Karpas-422 (cell line): ENCODE data around the gene PTCD3. TPM values are rescaled to one million over a fixed set of nuclear protein-coding genes. Genes with fewer than 3 reads are reported as not detected.

Experiments used
- DNase-seq: peaks from one replicate; pipeline ENCODE4 v3.0.0-alpha.2; 2015
- H2AFZ ChIP-seq: fragments of 200-600 bp; sonication (generic); 2 replicates; pipeline ENCODE4 v1.6.1; 2014; ENCODE audit warnings: antibody characterized with exemption, low read length, mixed read lengths
- H3K27ac ChIP-seq: fragments of 200-600 bp; sonication (generic); 2 replicates; pipeline ENCODE4 v1.5.1; 2014; ENCODE audit warnings: mild to moderate bottlenecking, low read length, moderate library complexity
- H3K27me3 ChIP-seq: fragments of 200-600 bp; sonication (generic); 2 replicates; pipeline ENCODE4 v1.6.1; 2014; ENCODE audit warnings: low read length, mixed read lengths
- H3K36me3 ChIP-seq: fragments of 200-600 bp; sonication (generic); 2 replicates; pipeline ENCODE4 v1.6.1; 2014; ENCODE audit warnings: low read length, mixed read lengths; ENCODE audit not compliant: insufficient read depth
- H3K4me1 ChIP-seq: fragments of 200-600 bp; sonication (generic); 2 replicates; pipeline ENCODE4 v1.6.1; 2014; ENCODE audit warnings: mild to moderate bottlenecking, low read length, mixed read lengths
- H3K4me2 ChIP-seq: fragments of 200-600 bp; sonication (generic); 2 replicates; pipeline ENCODE4 v1.6.1; 2014; ENCODE audit warnings: low read length, low read depth, mild to moderate bottlenecking; ENCODE audit not compliant: poor library complexity, severe bottlenecking
- H3K4me3 ChIP-seq: fragments of 200-600 bp; sonication (generic); 2 replicates; pipeline ENCODE4 v1.5.1; 2014; ENCODE audit warnings: mild to moderate bottlenecking, antibody characterized with exemption, low read length, mixed read lengths
- H3K79me2 ChIP-seq: fragments of 200-600 bp; sonication (generic); 2 replicates; pipeline ENCODE4 v1.6.1; 2014; ENCODE audit warnings: mild to moderate bottlenecking, low read length, mixed read lengths
- H3K9ac ChIP-seq: fragments of 200-600 bp; sonication (generic); 2 replicates; pipeline ENCODE4 v1.6.0; 2014; ENCODE audit warnings: low read length
- H3K9me2 ChIP-seq: fragments of 200-600 bp; sonication (generic), shearing (Covaris generic); replicated peaks from 2 replicates; pipeline ENCODE4 v1.6.0; 2014; ENCODE audit warnings: mild to moderate bottlenecking, low read length, moderate library complexity; ENCODE audit not compliant: insufficient read depth
- H3K9me3 ChIP-seq: fragments of 300-700, 200-600 bp; sonication (generic); 2 replicates; pipeline ENCODE4 v1.6.1; 2014; ENCODE audit warnings: low read length, mixed read lengths
- H4K20me1 ChIP-seq: fragments of 200-600 bp; sonication (generic); 2 replicates; pipeline ENCODE4 v1.6.1; 2014; ENCODE audit warnings: mild to moderate bottlenecking, antibody characterized with exemption, low read length, low read depth; ENCODE audit not compliant: insufficient read depth
- total RNA-seq: library from RNA; depleted of rRNA; stranded (reverse); fragments of >200 nt; shearing (Covaris generic); gene quantifications from 2 replicates; pipeline ENCODE4 v1.2.3, GENCODE V29; 2014; ENCODE audit warnings: low replicate concordance

The PTCD3 gene
- total RNA-seq, 1 experiment from 2014 or later: 248 TPM

GRCh38 chr2:86094229-86094628 lies 11.8 kb upstream of the PTCD3 start:
- H4K20me1 ChIP-seq: peaks cover 14% of the 10 kb centered on the region; the same call in 1 of the 2 replicates
- no peaks in the 10 kb centered on the region for H3K9me3 ChIP-seq
- no peak overlapping the region for H3K4me3 ChIP-seq
- H3K79me2 ChIP-seq: peaks cover 73% of the 10 kb centered on the region
- DNase-seq: no peak
- H2AFZ ChIP-seq: no peak overlapping the region
- no peaks in the 10 kb centered on the region for H3K9me2 ChIP-seq
- no peaks in the 10 kb centered on the region for H3K27me3 ChIP-seq
- peaks cover 76% of the 10 kb centered on the region for H3K36me3 ChIP-seq
- no peak overlapping the region for H3K4me2 ChIP-seq
- H3K4me1 ChIP-seq: no peaks in the 10 kb centered on the region
- H3K9ac ChIP-seq: no peak overlapping the region
- H3K27ac ChIP-seq: no peak overlapping the region

DNA sequence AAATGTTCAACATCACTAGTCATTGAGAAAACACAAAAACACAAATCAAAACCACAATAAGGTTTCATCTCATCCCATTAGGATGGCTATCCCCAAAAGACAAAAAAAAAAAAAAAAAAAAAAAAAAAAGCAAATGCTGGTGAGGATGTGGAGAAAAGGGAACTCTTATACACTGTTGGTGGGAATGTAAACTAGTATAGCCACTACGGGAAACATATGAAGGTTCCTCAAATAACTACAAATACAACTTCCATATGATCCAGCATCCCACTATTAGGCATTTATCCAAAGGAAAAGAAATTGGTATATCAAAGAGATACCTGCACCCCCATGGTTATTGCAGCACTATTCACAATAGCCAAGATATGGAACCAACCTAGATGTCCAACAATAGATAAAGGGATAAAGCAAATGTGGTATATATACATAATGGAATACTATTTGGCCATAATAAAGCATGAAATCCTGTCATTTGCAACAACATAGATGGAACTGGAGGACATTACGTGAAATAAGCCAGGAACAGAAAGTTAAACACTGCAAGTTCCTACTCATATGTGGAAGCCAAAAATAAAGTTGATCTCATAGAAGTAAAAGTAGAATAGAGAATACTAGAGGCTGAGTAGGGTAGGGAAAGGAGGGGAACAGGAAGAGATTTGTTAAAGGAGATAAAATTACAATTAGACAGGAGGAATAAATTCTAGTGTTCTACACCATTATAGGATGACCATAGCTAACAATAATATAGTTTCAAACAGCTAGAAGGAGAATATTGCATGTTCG lies 8.7 kb upstream of the PTCD3 start:
- peaks cover 80% of the 10 kb centered on the region for H3K36me3 ChIP-seq
- H3K27ac ChIP-seq: no peak overlapping the region
- DNase-seq: no peak
- H2AFZ ChIP-seq: no peak overlapping the region
- no peak overlapping the region for H3K4me2 ChIP-seq
- H3K9ac ChIP-seq: no peak overlapping the region
- no peaks in the 10 kb centered on the region for H3K9me2 ChIP-seq
- H4K20me1 ChIP-seq: peaks cover 14% of the 10 kb centered on the region; the same call in 1 of the 2 replicates
- H3K79me2 ChIP-seq: peaks cover 98% of the 10 kb centered on the region
- no peaks in the 10 kb centered on the region for H3K27me3 ChIP-seq
- no peak overlapping the region for H3K4me3 ChIP-seq
- H3K4me1 ChIP-seq: no peaks in the 10 kb centered on the region
- no peaks in the 10 kb centered on the region for H3K9me3 ChIP-seq

- no peak overlapping the region for H3K9ac ChIP-seq
- no peaks in the 10 kb centered on the region for H3K9me2 ChIP-seq
- peaks cover 98% of the 10 kb centered on the region for H3K79me2 ChIP-seq
- no peak overlapping the region for H3K4me2 ChIP-seq
- no peak for DNase-seq
- H3K27me3 ChIP-seq: no peaks in the 10 kb centered on the region
- peaks cover 83% of the 10 kb centered on the region for H3K36me3 ChIP-seq
- H3K4me1 ChIP-seq: peaks cover 3% of the 10 kb centered on the region; the same call in 1 of the 2 replicates
- H3K4me3 ChIP-seq: no peak overlapping the region
- peaks cover 15% of the 10 kb centered on the region for H4K20me1 ChIP-seq
- no peaks in the 10 kb centered on the region for H3K9me3 ChIP-seq
- no peak overlapping the region for H2AFZ ChIP-seq
- H3K27ac ChIP-seq: no peak overlapping the region
These were observed 8.1 kb upstream of the PTCD3 start for GRCh38 chr2:86097913-86098312.

DNA sequence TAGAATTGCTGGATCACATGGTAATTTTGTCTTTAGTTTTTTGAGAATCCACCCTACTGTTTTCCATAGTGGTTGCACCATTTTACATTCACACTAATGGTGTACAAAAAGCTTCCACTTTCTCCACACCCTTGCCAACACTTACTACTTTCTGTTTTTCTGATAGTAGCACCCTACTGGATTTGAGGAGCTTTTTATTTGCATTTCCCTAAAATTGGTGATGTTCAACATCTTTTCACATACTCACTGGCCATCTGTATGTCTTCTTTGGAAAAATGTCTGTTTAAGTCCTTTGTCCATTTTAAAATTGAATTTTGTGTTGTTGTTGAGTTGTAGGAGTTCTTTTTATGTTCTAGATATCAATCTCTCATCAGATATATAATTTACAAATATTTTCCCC lies 3.9 kb upstream of the PTCD3 start:
- Histone ChIP-seq H3K79me2 (peaks cover 99% of the 10 kb centered on the region), H3K4me1 (peaks cover 21% of the 10 kb centered on the region), H3K4me3 (no peak overlapping the region), H3K27ac (no peak overlapping the region), H3K27me3 (no peaks in the 10 kb centered on the region), H2AFZ (no peak overlapping the region), H3K9me3 (no peaks in the 10 kb centered on the region), H4K20me1 (peaks cover 7% of the 10 kb centered on the region; the same call in 1 of the 2 replicates), H3K4me2 (no peak overlapping the region), H3K9ac (no peak overlapping the region), H3K36me3 (peaks cover 61% of the 10 kb centered on the region), H3K9me2 (no peaks in the 10 kb centered on the region)
- DNase-seq: no peak

DNA sequence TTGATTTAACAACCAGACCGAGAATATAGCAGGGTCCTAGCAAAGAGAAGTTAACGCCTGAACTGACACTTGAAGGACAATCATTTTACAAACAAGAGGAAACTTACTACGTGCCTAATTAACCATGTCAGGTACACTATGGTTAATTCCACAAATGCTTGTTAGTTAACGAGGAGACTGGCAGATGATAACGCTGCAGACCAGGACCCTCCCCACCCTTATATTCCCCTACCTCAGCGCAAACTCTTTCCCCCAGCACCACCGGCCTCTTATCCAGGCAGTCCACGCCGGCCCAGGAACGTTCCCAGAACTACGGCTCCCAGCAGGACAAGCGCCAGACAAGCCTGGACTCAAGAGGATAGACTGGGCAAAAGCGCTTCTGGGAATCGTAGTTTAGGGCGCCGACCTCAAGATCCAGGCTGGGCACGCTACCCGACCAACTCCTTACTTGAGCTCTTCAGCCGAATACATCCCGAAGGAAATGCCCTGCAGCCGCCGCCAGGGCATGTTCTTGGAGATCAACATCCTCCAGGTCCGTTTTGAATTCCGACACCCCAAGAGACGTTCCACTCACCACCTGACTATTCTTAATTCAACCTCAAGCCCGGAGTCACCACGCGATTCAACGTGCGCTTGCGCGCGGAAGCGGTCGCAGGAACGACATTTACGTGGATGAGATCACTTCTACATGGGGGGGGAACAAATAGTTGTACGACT lies 625 bp upstream of the PTCD3 start, which contains the start of gene POLR1A:
POLR1A (minus strand) TSS at position 635 of the 717 bp plus-strand sequence; CDS start at position 525, 110 bp downstream.
- Histone ChIP-seq H3K4me3 (peak within 1 kb of the TSS; percentile 73), H3K27me3 (no peaks in the 10 kb centered on the region), H3K27ac (peak within 1 kb of the TSS; percentile 61), H3K4me1 (peaks cover 31% of the 10 kb centered on the region), H3K36me3 (peaks cover 61% of the 10 kb centered on the region), H4K20me1 (peaks cover 25% of the 10 kb centered on the region), H3K9me2 (no peaks in the 10 kb centered on the region), H2AFZ (peak within 1 kb of the TSS; percentile 62), H3K9me3 (no peaks in the 10 kb centered on the region), H3K9ac (peak within 1 kb of the TSS; percentile 84), H3K4me2 (peak within 1 kb of the TSS; percentile 98), H3K79me2 (peaks cover 99% of the 10 kb centered on the region)
- DNase-seq: peak; percentile 96

DNA sequence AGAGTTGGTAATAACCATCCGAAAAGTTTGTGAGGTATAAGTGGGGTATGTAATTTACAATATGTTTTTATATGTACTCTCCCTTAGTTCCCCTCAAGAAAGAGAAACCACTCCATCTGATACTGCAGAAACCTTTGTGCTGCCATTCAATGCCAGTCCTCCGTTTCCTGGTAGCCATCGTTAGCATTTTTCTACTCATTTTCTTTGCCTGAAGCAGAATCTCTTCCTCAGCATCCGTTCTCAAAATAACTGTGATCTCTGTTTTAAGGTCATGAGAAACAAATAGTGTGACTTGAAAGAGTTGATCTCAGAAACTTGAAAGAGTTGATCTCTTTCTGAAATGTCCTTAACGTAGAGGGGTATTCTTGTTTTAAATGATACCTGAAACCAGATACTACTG lies 996 bp downstream of the PTCD3 start:
- Histone ChIP-seq H3K27ac (peak overlapping the region; percentile 61), H3K4me3 (peak overlapping the region; percentile 73), H2AFZ (no peak overlapping the region), H3K4me2 (peak overlapping the region; percentile 98), H3K9me3 (no peaks in the 10 kb centered on the region), H3K9ac (peak overlapping the region; percentile 84), H3K79me2 (peaks cover 94% of the 10 kb centered on the region), H3K27me3 (no peaks in the 10 kb centered on the region), H4K20me1 (peaks cover 25% of the 10 kb centered on the region), H3K36me3 (peaks cover 54% of the 10 kb centered on the region), H3K4me1 (peaks cover 31% of the 10 kb centered on the region), H3K9me2 (no peaks in the 10 kb centered on the region)
- DNase-seq: peak; percentile 62

- H3K4me3 ChIP-seq: no peak overlapping the region
These were observed 12.1 kb downstream of the PTCD3 start for GRCh38 chr2:86118130-86118529.

GRCh38 chr2:86123328-86123925 lies 17.4 kb downstream of the PTCD3 start:
- Histone ChIP-seq H4K20me1 (peaks cover 18% of the 10 kb centered on the region; the same call in 1 of the 2 replicates), H3K36me3 (peaks cover 91% of the 10 kb centered on the region), H3K4me3 (no peak overlapping the region), H3K4me2 (no peak overlapping the region), H3K9me2 (no peaks in the 10 kb centered on the region), H2AFZ (no peak overlapping the region), H3K4me1 (no peaks in the 10 kb centered on the region), H3K79me2 (peaks cover 67% of the 10 kb centered on the region), H3K27ac (no peak overlapping the region), H3K27me3 (no peaks in the 10 kb centered on the region), H3K9ac (no peak overlapping the region), H3K9me3 (no peaks in the 10 kb centered on the region)
- DNase-seq: no peak

More at GRCh38 chr2:86118130-86118529, 12.1 kb downstream of the PTCD3 start:
- Histone ChIP-seq H3K36me3 (peaks cover 86% of the 10 kb centered on the region), H3K9me2 (no peaks in the 10 kb centered on the region), H3K4me2 (no peak overlapping the region), H4K20me1 (peaks cover 39% of the 10 kb centered on the region), H3K9me3 (no peaks in the 10 kb centered on the region), H3K27me3 (no peaks in the 10 kb centered on the region), H3K4me1 (peaks cover 6% of the 10 kb centered on the region), H3K9ac (no peak overlapping the region), H2AFZ (no peak overlapping the region), H3K79me2 (peaks cover 75% of the 10 kb centered on the region), H3K27ac (no peak overlapping the region)
- DNase-seq: no peak
